ENCODE measurements around the gene TNFRSF14.

GRCh38 chr1:2593251-2593878 lies 37.2 kb downstream of the TNFRSF14 start:
- TF ChIP-seq CTCF (IDR thresholded peaks at IDR 0.05; ENCODE audit: insufficient read depth, low read depth, low read length) (no peak), EZH2 (IDR thresholded peaks at IDR 0.05; ENCODE audit: insufficient read depth, low read length) (no peak)
